ENCODE measurements around the gene SOD2. TPM values are rescaled to one million over a fixed set of nuclear protein-coding genes. Genes with fewer than 3 reads are reported as not detected.

The SOD2 gene
- total RNA-seq, 1 experiment from 2014 or later, result 98.6 TPM

GRCh38 chr6:159701413-159701999, 8.5 kb upstream of the SOD2 start:
- RAD21 ChIA-PET (ENCODE audit: low non-redundant PET in 1 of 2, low total read pairs in 2 of 2, uncharacterized antibody in 2 of 2, unreplicated experiment in 2 of 2), result no interaction called here
- peaks cover 10 to 17% of the 10 kb centered on the region in 2 experiments for H3K4me1 ChIP-seq (ENCODE audit: control insufficient read depth in 1 of 2, insufficient read depth in 2 of 2, low read length in 2 of 2)
- POLR2A ChIA-PET, result no interaction called here
- H2AFZ ChIP-seq (ENCODE audit: low read depth, low read length, poor library complexity, severe bottlenecking), result no peak overlapping the region
- BruUV-seq (replicated peaks), result no TSS peak
- no peaks in the 10 kb centered on the region for H3K79me2 ChIP-seq (ENCODE audit: insufficient read depth, low read length)
- no peak overlapping the region for H3K9ac ChIP-seq (ENCODE audit: low read length)
- intact Hi-C loops (cut with micrococcal nuclease), result no loop called here
- no peaks in the 10 kb centered on the region for H3K9me3 ChIP-seq (ENCODE audit: control insufficient read depth in 1 of 2, insufficient read depth in 1 of 2, low read depth in 1 of 2, low read length in 2 of 2)
- DNase-seq (ENCODE audit: low read depth, low spot score) (no peak), ATAC-seq (0 out of 2 replicates have a peak, but pooled peaks have one; percentile 34)
- H3K4me2 ChIP-seq (ENCODE audit: low read length), result peak overlapping the region; percentile 14
- H4K20me1 ChIP-seq (ENCODE audit: insufficient read depth), result no peaks in the 10 kb centered on the region
- H3K27me3 ChIP-seq (ENCODE audit: insufficient read depth, low read length), result no peaks in the 10 kb centered on the region
- no peaks in the 10 kb centered on the region for H3K36me3 ChIP-seq (ENCODE audit: control insufficient read depth in 1 of 2, insufficient read depth in 2 of 2, low read length in 2 of 2)
- CTCF ChIA-PET, result interaction anchor here (1.4 kb wide), 1 partner anchor 19 kb away, joined by 4 read pairs; no protein-coding TSS in a partner anchor
- TF ChIP-seq POLR2A (IDR thresholded peaks at IDR 0.05; ENCODE audit: borderline replicate concordance, extremely low read depth, insufficient read depth, insufficient read length), result no peak
- TF ChIP-seq REST (IDR thresholded peaks at IDR 0.05; ENCODE audit: low read depth), result no peak
- TF ChIP-seq MAX (IDR thresholded peaks at IDR 0.05), result no peak
- no peak for TF ChIP-seq EZH2phosphoT487 (IDR thresholded peaks at IDR 0.05; ENCODE audit: borderline replicate concordance)
- no peak; the same call in 1 of the 2 replicates for TF ChIP-seq CBX3 (IDR thresholded peaks at IDR 0.05; ENCODE audit: low read depth)
- TF ChIP-seq SP1 (IDR thresholded peaks at IDR 0.05; ENCODE audit: low read depth), result peak; percentile 24; the same call in 1 of the 2 replicates
- no peak for TF ChIP-seq EZH2 (IDR thresholded peaks at IDR 0.05)
- no peak for TF ChIP-seq SRF (IDR thresholded peaks at IDR 0.05; ENCODE audit: low read depth)
- no peak for TF ChIP-seq ZBTB33 (IDR thresholded peaks at IDR 0.05; ENCODE audit: extremely low read depth, insufficient replicate concordance, low read length)
- no peak for TF ChIP-seq YY1 (IDR thresholded peaks at IDR 0.05; ENCODE audit: extremely low read depth, insufficient replicate concordance, low read depth, low read length)
- no peak for TF ChIP-seq CTCF (IDR thresholded peaks at IDR 0.05 in 2 of 3, conservative IDR thresholded peaks at IDR 0.05 in 1 of 3; ENCODE audit: borderline replicate concordance in 1 of 3, insufficient read depth in 1 of 3, low read depth in 2 of 3, low read length in 2 of 3)
- no peak for TF ChIP-seq ATF3 (IDR thresholded peaks at IDR 0.05)
- TF ChIP-seq POLR2AphosphoS5 (IDR thresholded peaks at IDR 0.05; ENCODE audit: low read depth, low read length), result no peak
- no peak for TF ChIP-seq TCF7L2 (IDR thresholded peaks at IDR 0.05; ENCODE audit: borderline replicate concordance, extremely low read depth, insufficient read depth, insufficient read length)
- no peak for TF ChIP-seq EGR1 (IDR thresholded peaks at IDR 0.05; ENCODE audit: low read depth)
- TF ChIP-seq CEBPB (IDR thresholded peaks at IDR 0.05; ENCODE audit: low read depth), result peak; percentile 94
- peak; percentile 74 for TF ChIP-seq JUND (IDR thresholded peaks at IDR 0.05)
- TF ChIP-seq FOSL1 (IDR thresholded peaks at IDR 0.05; ENCODE audit: low read depth), result peak; percentile 69
- no peak for TF ChIP-seq ZNF274 (IDR thresholded peaks at IDR 0.05; ENCODE audit: low read depth, low read length)
- no peak overlapping the region; the same call in 1 of the 2 replicates for H3K27ac ChIP-seq (ENCODE audit: low read depth, low read length)
- no peak overlapping the region for H3K4me3 ChIP-seq (replicated peaks in 1 of 2; ENCODE audit: low read depth in 1 of 2, low read length in 2 of 2)
- no peaks in the 10 kb centered on the region for H3K9me2 ChIP-seq (ENCODE audit: insufficient read depth)
